Suprapubic skin (tissue), 4 donors: ENCODE data around the gene IQCH. TPM values are rescaled to one million over a fixed set of nuclear protein-coding genes. Genes with fewer than 3 reads are reported as not detected.

Source experiments
- DNase-seq, 2 donors: peaks; one replicate each; pipeline ENCODE4 v3.0.0-alpha.2; 2019; ENCODE audit warnings: low spot score in 2 of 2
- H3K27ac ChIP-seq: fragments of 200-600 bp; sonication (generic); one replicate; pipeline ENCODE4 v1.5.1; 2019
- H3K27me3 ChIP-seq: fragments of 200-600 bp; sonication (generic); one replicate; pipeline ENCODE4 v1.5.1; 2019
- H3K36me3 ChIP-seq: fragments of 200-600 bp; sonication (generic); one replicate; pipeline ENCODE4 v1.5.1; 2019
- H3K4me1 ChIP-seq: fragments of 200-600 bp; sonication (generic); one replicate; pipeline ENCODE4 v1.5.1; 2019
- H3K4me3 ChIP-seq: fragments of 200-600 bp; sonication (generic); one replicate; pipeline ENCODE4 v1.5.1; 2019; ENCODE audit warnings: mild to moderate bottlenecking
- H3K9me3 ChIP-seq: fragments of 200-600 bp; sonication (generic); one replicate; pipeline ENCODE4 v1.5.1; 2019
- CTCF ChIP-seq, 2 donors: fragments of 200-600 bp in 1 of 2; fragments of 450-650 bp in 1 of 2; sonication (generic) in 1 of 2; IDR thresholded peaks; one replicate each; pipeline ENCODE4 v1.5.1; 2016 to 2019; ENCODE audit warnings: antibody characterized with exemption in 2 of 2, mild to moderate bottlenecking in 1 of 2, moderate library complexity in 1 of 2
- EP300 ChIP-seq: sonication (generic); formaldehyde crosslinking; IDR thresholded peaks from one replicate; pipeline ENCODE4 v1.6.1; 2017; ENCODE audit warnings: antibody characterized with exemption
- POLR2A ChIP-seq, 2 donors: fragments of 450-650 bp; IDR thresholded peaks; one replicate each; pipeline ENCODE4 v1.6.1; 2017; ENCODE audit warnings: antibody characterized with exemption in 2 of 2, mild to moderate bottlenecking in 2 of 2, moderate library complexity in 2 of 2
- POLR2AphosphoS5 ChIP-seq, 3 donors: sonication (generic); formaldehyde crosslinking; IDR thresholded peaks; one replicate each; pipeline ENCODE4 v1.6.1; 2017; ENCODE audit warnings: antibody characterized with exemption in 3 of 3
- WGBS: methylation state at CpG from one replicate; pipeline ENCODE4 v1.1.5; 2018; 5-methylcytosine and 5-hydroxymethylcytosine counted together
- total RNA-seq, 4 donors: library from RNA; depleted of rRNA; stranded (reverse); fragments of >200 nt; gene quantifications; one replicate each; pipeline ENCODE4 v1.1.0, GENCODE V29; 2016

The IQCH gene
- total RNA-seq, 4 donors from 2014 or later: 1.4 to 3.1 (median 2.2) TPM

DNA sequence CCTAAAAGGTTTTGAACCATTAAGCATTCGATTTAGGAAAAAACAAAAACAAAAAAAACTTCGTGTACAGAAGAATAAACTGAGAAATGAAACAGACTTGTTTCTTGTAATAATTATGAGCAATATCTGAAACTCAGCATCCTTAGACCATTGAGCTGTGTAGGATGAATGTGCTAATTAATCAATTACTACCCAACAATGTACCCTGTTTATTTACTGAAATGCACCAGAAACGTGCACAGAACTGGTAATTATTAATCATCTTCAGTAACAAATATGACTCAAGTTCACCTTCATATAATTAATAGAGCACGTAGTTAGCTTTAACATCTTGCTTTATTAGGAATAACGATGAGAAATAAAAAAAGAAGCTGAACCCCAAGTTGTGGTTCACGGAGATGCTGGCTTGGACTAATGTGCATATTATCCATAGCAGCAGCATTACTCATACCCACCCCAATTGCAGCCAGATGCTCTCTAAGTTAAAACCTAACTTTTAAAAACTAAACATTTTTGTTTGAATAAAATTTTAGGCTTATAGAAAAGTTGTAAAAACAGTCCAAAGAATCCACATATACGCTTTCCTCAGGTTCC lies 256.1 kb downstream of the IQCH start:
- 73% methylated on average over 7 of the region's 7 CpGs for WGBS
- H3K36me3 ChIP-seq: peaks cover 25% of the 10 kb centered on the region
- H3K9me3 ChIP-seq: no peaks in the 10 kb centered on the region
- TF ChIP-seq CTCF (IDR thresholded peaks at IDR 0.05): no peak
- H3K4me1 ChIP-seq: peaks cover 22% of the 10 kb centered on the region
- no peak for DNase-seq
- no peaks in the 10 kb centered on the region for H3K27me3 ChIP-seq
- H3K27ac ChIP-seq: no peak overlapping the region
- H3K4me3 ChIP-seq: no peak overlapping the region

- peaks cover 25% of the 10 kb centered on the region for H3K36me3 ChIP-seq
- H3K27me3 ChIP-seq: no peaks in the 10 kb centered on the region
- H3K9me3 ChIP-seq: no peaks in the 10 kb centered on the region
- no peak overlapping the region for H3K4me3 ChIP-seq
- DNase-seq: no peak
- 93% methylated on average over 3 of the region's 3 CpGs for WGBS
- TF ChIP-seq CTCF (IDR thresholded peaks at IDR 0.05): no peak
- peaks cover 15% of the 10 kb centered on the region for H3K4me1 ChIP-seq
- no peak overlapping the region for H3K27ac ChIP-seq
Measured at GRCh38 chr15:67511606-67512005, 257.0 kb downstream of the IQCH start.

DNA sequence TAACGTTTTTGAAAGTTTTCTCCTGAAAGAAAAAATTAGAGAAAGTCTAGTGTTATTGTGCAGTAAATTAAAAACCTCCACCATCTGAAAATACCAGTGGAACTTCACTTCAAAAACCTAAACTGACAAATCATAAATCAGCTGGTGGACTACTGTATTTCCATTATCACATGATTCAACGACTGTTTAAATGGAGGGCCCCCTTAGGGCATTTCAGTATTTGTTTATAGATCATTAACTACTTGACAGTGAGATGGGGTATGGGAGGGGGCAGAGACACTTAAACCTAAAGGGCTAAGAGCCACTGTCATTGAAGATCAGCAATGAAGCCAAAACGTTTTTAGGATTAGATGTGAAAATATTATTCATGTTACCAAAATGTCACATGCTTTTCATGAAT lies 257.6 kb downstream of the IQCH start:
- Histone ChIP-seq H3K36me3 (peaks cover 25% of the 10 kb centered on the region), H3K27me3 (no peaks in the 10 kb centered on the region), H3K4me1 (peaks cover 10% of the 10 kb centered on the region), H3K9me3 (no peaks in the 10 kb centered on the region), H3K4me3 (no peak overlapping the region), H3K27ac (no peak overlapping the region)
- no peak for DNase-seq
- TF ChIP-seq CTCF (IDR thresholded peaks at IDR 0.05): no peak
- no peak for TF ChIP-seq EP300
- WGBS: 36% methylated on average over 3 of the region's 3 CpGs

GRCh38 chr15:67512933-67513714 lies 258.5 kb downstream of the IQCH start:
- H3K27ac ChIP-seq: no peak overlapping the region
- no peak for DNase-seq
- H3K4me3 ChIP-seq: no peak overlapping the region
- H3K4me1 ChIP-seq: peaks cover under 1% of the 10 kb centered on the region
- 86% methylated on average over 9 of the region's 9 CpGs for WGBS
- no peaks in the 10 kb centered on the region for H3K27me3 ChIP-seq
- H3K9me3 ChIP-seq: no peaks in the 10 kb centered on the region
- peaks cover 25% of the 10 kb centered on the region for H3K36me3 ChIP-seq
- TF ChIP-seq POLR2A (IDR thresholded peaks at IDR 0.05): no peak
- no peak for TF ChIP-seq POLR2AphosphoS5 (IDR thresholded peaks at IDR 0.05)
- TF ChIP-seq EP300: no peak
- TF ChIP-seq CTCF (IDR thresholded peaks at IDR 0.05): no peak

- TF ChIP-seq POLR2AphosphoS5 (IDR thresholded peaks at IDR 0.05) (no peak), CTCF (IDR thresholded peaks at IDR 0.05) (no peak), POLR2A (IDR thresholded peaks at IDR 0.05) (no peak), EP300 (no peak)
- no peak overlapping the region for H3K27ac ChIP-seq
- peaks cover 2% of the 10 kb centered on the region for H3K4me1 ChIP-seq
- no peaks in the 10 kb centered on the region for H3K9me3 ChIP-seq
- peaks cover 25% of the 10 kb centered on the region for H3K36me3 ChIP-seq
- 100% methylated on average over 3 of the region's 3 CpGs for WGBS
- H3K4me3 ChIP-seq: no peak overlapping the region
- no peaks in the 10 kb centered on the region for H3K27me3 ChIP-seq
- no peak for DNase-seq
Measured at GRCh38 chr15:67515090-67515489, 260.5 kb downstream of the IQCH start.
